ENCODE measurements around the gene DBN1. TPM values are rescaled to one million over a fixed set of nuclear protein-coding genes. Genes with fewer than 3 reads are reported as not detected.

Gene DBN1
- total RNA-seq, 1 donor from 2014 or later = 113 TPM

DNA sequence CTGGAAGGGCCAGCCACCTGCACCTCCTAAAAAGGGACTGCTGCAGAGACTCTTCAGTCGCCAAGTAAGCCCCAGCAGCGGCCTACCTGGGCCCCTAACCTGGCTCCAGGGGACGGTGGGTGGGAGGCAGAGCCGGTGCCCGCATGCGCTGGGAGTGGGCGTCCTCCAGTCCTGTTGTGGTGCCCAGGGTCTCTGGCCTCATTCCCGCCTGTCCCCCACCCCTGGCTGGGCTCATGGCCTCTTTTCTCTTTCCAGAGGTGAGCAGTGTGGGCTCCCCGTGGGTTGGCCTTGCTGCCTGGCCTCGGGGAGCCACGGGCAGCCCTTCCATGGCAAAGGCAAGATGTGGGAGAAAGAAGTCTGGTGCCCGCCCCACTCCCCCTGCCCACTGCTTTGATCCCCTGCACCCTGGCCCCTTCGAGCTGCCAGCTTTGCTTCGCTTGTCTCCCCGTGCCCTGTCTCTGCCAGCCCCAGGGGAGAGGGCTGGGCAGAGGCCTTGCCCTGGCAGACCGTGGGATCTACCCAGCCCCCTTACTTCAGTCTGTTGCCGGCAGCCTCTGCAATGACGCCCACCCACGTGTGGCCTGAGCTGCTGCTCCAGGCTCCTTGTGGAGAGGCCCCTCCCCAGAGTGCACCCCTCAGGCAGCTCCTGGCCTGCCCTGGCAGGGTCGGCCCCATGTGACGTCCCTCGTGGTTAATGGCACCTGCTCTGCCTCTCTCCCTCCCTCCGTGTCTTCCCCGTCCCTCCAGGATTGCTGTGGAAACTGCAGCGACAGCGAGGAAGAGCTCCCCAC is 32.2 kb downstream of the DBN1 start:
- Mint-ChIP-seq H3K9me3 (no peaks in the 10 kb centered on the region), H3K27ac (no peak overlapping the region), H3K4me1 (peaks cover 18% of the 10 kb centered on the region), H3K36me3 (peaks cover 21% of the 10 kb centered on the region), H3K4me3 (peak overlapping the region; percentile 21), H3K27me3 (ENCODE audit: insufficient read depth, low read depth) (peaks cover 15% of the 10 kb centered on the region)
- Histone ChIP-seq H2AFZ (replicated peaks) (no peak overlapping the region), H3K4me3 (no peak overlapping the region), H3K9me3 (ENCODE audit: low read depth) (no peaks in the 10 kb centered on the region), H3K27me3 (no peaks in the 10 kb centered on the region), H4K20me1 (ENCODE audit: low read depth) (no peaks in the 10 kb centered on the region), H3K4me1 (peaks cover 6% of the 10 kb centered on the region), H3K79me2 (ENCODE audit: low read depth) (no peaks in the 10 kb centered on the region), H3K9ac (no peak overlapping the region), H3K36me3 (no peaks in the 10 kb centered on the region), H3F3A (ENCODE audit: low read depth) (peaks cover 14% of the 10 kb centered on the region), H3K27ac (no peak overlapping the region), H3K4me2 (no peak overlapping the region)
- no peak for DNase-seq (ENCODE audit: low spot score)
- TF ChIP-seq EZH2phosphoT487 (IDR thresholded peaks at IDR 0.05) (no peak), EZH2 (IDR thresholded peaks at IDR 0.05) (no peak)
- TF ChIP-seq, protein P1, sequence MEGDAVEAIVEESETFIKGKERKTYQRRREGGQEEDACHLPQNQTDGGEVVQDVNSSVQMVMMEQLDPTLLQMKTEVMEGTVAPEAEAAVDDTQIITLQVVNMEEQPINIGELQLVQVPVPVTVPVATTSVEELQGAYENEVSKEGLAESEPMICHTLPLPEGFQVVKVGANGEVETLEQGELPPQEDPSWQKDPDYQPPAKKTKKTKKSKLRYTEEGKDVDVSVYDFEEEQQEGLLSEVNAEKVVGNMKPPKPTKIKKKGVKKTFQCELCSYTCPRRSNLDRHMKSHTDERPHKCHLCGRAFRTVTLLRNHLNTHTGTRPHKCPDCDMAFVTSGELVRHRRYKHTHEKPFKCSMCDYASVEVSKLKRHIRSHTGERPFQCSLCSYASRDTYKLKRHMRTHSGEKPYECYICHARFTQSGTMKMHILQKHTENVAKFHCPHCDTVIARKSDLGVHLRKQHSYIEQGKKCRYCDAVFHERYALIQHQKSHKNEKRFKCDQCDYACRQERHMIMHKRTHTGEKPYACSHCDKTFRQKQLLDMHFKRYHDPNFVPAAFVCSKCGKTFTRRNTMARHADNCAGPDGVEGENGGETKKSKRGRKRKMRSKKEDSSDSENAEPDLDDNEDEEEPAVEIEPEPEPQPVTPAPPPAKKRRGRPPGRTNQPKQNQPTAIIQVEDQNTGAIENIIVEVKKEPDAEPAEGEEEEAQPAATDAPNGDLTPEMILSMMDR (IDR thresholded peaks at IDR 0.05) = no peak

DNA sequence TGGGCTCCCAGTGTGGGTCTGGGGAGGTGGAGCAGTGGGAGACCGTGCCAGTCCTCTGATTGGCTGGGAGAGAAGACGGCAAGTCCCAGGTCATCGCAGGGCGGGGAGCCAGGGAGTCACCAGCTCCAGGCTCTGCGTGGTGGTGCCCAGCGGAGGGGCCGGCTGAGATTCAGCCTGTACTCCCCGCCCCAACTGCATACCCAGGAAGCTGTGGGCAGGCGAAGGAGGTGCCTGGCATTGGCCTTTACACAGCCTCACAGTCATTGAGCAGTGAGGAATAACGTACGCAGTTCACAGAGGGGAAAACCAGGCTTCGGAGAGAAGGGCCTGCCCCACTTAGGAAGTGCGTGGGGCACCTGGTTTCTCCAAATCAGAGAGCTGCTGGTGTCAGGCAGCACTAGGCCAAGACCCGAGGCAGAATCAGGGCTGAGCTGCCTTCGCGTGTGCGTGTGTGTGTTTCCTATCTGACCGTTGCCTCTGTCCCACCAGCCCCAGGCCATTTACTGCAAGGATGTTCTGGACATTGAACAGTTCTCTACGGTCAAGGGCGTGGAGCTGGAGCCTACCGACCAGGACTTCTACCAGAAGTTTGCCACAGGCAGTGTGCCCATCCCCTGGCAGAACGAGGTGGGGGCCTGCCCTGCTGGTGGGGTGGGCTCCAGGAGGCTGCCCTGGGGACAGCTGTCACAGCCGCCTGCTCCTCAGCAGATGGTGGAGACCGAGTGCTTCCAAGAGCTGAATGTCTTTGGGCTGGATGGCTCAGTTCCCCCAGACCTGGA is 33.0 kb downstream of the DBN1 start:
- no peaks in the 10 kb centered on the region for H3K4me1 ChIP-seq
- no peak overlapping the region for H3K4me3 Mint-ChIP-seq
- no peaks in the 10 kb centered on the region for H3K79me2 ChIP-seq (ENCODE audit: low read depth)
- no peak overlapping the region for H3K27ac Mint-ChIP-seq
- H3K4me2 ChIP-seq = no peak overlapping the region
- DNase-seq (ENCODE audit: low spot score) = no peak
- peaks cover 13% of the 10 kb centered on the region for H3K27me3 Mint-ChIP-seq (ENCODE audit: insufficient read depth, low read depth)
- H3K27me3 ChIP-seq = no peaks in the 10 kb centered on the region
- no peaks in the 10 kb centered on the region for H3K9me3 Mint-ChIP-seq
- no peaks in the 10 kb centered on the region for H4K20me1 ChIP-seq (ENCODE audit: low read depth)
- H3K4me3 ChIP-seq = no peak overlapping the region
- H3K9ac ChIP-seq = no peak overlapping the region
- H2AFZ ChIP-seq (replicated peaks) = no peak overlapping the region
- peaks cover 13% of the 10 kb centered on the region for H3F3A ChIP-seq (ENCODE audit: low read depth)
- peaks cover 21% of the 10 kb centered on the region for H3K36me3 Mint-ChIP-seq
- TF ChIP-seq EZH2phosphoT487 (IDR thresholded peaks at IDR 0.05) (no peak), EZH2 (IDR thresholded peaks at IDR 0.05) (no peak)
- TF ChIP-seq, protein P1 (IDR thresholded peaks at IDR 0.05) = no peak
- no peaks in the 10 kb centered on the region for H3K9me3 ChIP-seq (ENCODE audit: low read depth)
- H3K27ac ChIP-seq = no peak overlapping the region
- H3K4me1 Mint-ChIP-seq = peaks cover 11% of the 10 kb centered on the region
- no peaks in the 10 kb centered on the region for H3K36me3 ChIP-seq

DNA sequence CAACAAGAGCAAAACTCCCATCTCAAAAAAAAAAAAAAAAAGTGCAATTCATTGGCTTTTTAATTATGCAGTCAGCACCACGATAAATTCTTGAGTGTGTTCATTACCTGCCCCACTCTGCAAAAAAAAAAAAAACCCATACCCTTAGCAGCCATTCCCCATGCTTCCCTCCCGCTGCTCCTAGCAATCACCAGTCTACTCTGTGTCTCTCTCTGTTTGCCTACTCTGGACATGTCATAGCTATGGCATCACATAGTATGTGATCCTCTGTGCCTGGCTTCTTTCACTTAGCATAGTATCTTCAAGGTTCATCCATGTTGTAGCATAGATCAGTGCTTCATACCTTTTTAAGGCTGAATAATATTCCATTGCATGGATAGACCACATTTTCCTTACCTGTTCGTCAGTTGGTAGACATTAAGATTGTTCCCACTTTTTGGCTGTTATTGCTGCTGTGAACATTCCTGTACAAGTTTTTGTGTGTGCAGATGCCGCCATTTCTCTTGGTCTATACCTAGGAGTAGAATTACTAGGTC is 33.8 kb downstream of the DBN1 start:
- TF ChIP-seq EZH2 (IDR thresholded peaks at IDR 0.05) (no peak), EZH2phosphoT487 (IDR thresholded peaks at IDR 0.05) (no peak)
- TF ChIP-seq, protein P1 (IDR thresholded peaks at IDR 0.05) = no peak
- no peaks in the 10 kb centered on the region for H3K36me3 ChIP-seq
- H3K27me3 ChIP-seq = no peaks in the 10 kb centered on the region
- no peaks in the 10 kb centered on the region for H3K9me3 ChIP-seq (ENCODE audit: low read depth)
- no peak overlapping the region for H3K4me2 ChIP-seq
- Mint-ChIP-seq H3K36me3 (peaks cover 21% of the 10 kb centered on the region), H3K27ac (no peak overlapping the region), H3K4me1 (peaks cover 3% of the 10 kb centered on the region), H3K27me3 (ENCODE audit: insufficient read depth, low read depth) (peaks cover 10% of the 10 kb centered on the region), H3K4me3 (no peak overlapping the region), H3K9me3 (no peaks in the 10 kb centered on the region)
- no peak overlapping the region for H3K4me3 ChIP-seq
- H3K79me2 ChIP-seq (ENCODE audit: low read depth) = no peaks in the 10 kb centered on the region
- H3K4me1 ChIP-seq = no peaks in the 10 kb centered on the region
- H3K9ac ChIP-seq = no peak overlapping the region
- H4K20me1 ChIP-seq (ENCODE audit: low read depth) = no peaks in the 10 kb centered on the region
- no peak overlapping the region for H2AFZ ChIP-seq (replicated peaks)
- peaks cover 6% of the 10 kb centered on the region for H3F3A ChIP-seq (ENCODE audit: low read depth)
- no peak for DNase-seq (ENCODE audit: low spot score)
- H3K27ac ChIP-seq = no peak overlapping the region
